HFFc6 (cell line): ENCODE data around the gene ACAD10. TPM values are rescaled to one million over a fixed set of nuclear protein-coding genes. Genes with fewer than 3 reads are reported as not detected.
A peak's percentile ranks its signal among the peaks of the same experiment; 100 is the strongest.
"Not testable (repeated sequence)": the region's sequence is repeated elsewhere in the genome, so short reads cannot be mapped to it uniquely, and the experiment has no call there.

ENCODE experiments used
- DNase-seq: peaks from one replicate; pipeline ENCODE4 v3.0.0-alpha.2; 2018
- H3K27ac Mint-ChIP-seq: 2 replicates; pipeline ENCODE4 v1.8.0; 2020; ENCODE audit warnings: mild to moderate bottlenecking, mixed read lengths
- H3K27me3 Mint-ChIP-seq: 2 replicates; pipeline ENCODE4 v1.8.0; 2021; ENCODE audit warnings: mild to moderate bottlenecking, moderate library complexity, mixed read lengths; ENCODE audit not compliant: insufficient read depth
- H3K36me3 Mint-ChIP-seq: 2 replicates; pipeline ENCODE4 v1.8.0; 2021; ENCODE audit warnings: low read depth, mixed read lengths
- H3K4me1 Mint-ChIP-seq: 2 replicates; pipeline ENCODE4 v1.8.0; 2020; ENCODE audit warnings: low read depth, mixed read lengths
- H3K4me3 Mint-ChIP-seq: 2 replicates; pipeline ENCODE4 v1.8.0; 2020; ENCODE audit warnings: mild to moderate bottlenecking, moderate library complexity, mixed read lengths
- H3K9me3 Mint-ChIP-seq: 2 replicates; pipeline ENCODE4 v1.8.0; 2020; ENCODE audit warnings: mild to moderate bottlenecking, mixed read lengths
- CTCF ChIP-seq: fragments of 200-600 bp; sonication (generic); IDR thresholded peaks from 2 replicates; pipeline ENCODE4 v1.5.0; 2021; ENCODE audit warnings: antibody characterized with exemption, mild to moderate bottlenecking
- total RNA-seq, 6 experiments: library from RNA; stranded (reverse); fragmentation: NEBNext Ultra II Directional; extraction: Animal tissue kit (Norgen Biotek cat#: 25700); gene quantifications; 2 replicates in 1 of 6; 3 replicates in 5 of 6; pipeline ENCODE4 v1.2.3, GENCODE V29; 2021

ACAD10 gene
- total RNA-seq, 6 experiments from 2014 or later = 12.8 to 18.4 (median 17.8) TPM

- H3K27ac Mint-ChIP-seq = no peak overlapping the region
- H3K4me3 Mint-ChIP-seq = no peak overlapping the region
- no peaks in the 10 kb centered on the region for H3K27me3 Mint-ChIP-seq
- DNase-seq = no peak
- no peaks in the 10 kb centered on the region for H3K9me3 Mint-ChIP-seq
- no peaks in the 10 kb centered on the region; the same call in 1 of the 2 replicates for H3K36me3 Mint-ChIP-seq
- TF ChIP-seq CTCF = no peak
- H3K4me1 Mint-ChIP-seq = no peaks in the 10 kb centered on the region
Measured at GRCh38 chr12:111677186-111677585, 8.7 kb upstream of the ACAD10 start.

- not testable (repeated sequence) for H3K9me3 Mint-ChIP-seq, H3K27me3 Mint-ChIP-seq, DNase-seq, H3K36me3 Mint-ChIP-seq
- Mint-ChIP-seq H3K4me1 (peaks cover 30% of the 10 kb centered on the region), H3K4me3 (peak overlapping the region; percentile 99), H3K27ac (peak overlapping the region; percentile 93)
Measured at GRCh38 chr12:111684485-111685198, 1.2 kb upstream of the ACAD10 start.

- H3K4me1 Mint-ChIP-seq = peaks cover 30% of the 10 kb centered on the region
- TF ChIP-seq CTCF = no peak
- peak overlapping the region; percentile 99 for H3K4me3 Mint-ChIP-seq
- no peaks in the 10 kb centered on the region for H3K27me3 Mint-ChIP-seq
- no peaks in the 10 kb centered on the region for H3K9me3 Mint-ChIP-seq
- H3K36me3 Mint-ChIP-seq = peaks cover 4% of the 10 kb centered on the region
- no peak for DNase-seq
- H3K27ac Mint-ChIP-seq = peak overlapping the region; percentile 93
Measured at GRCh38 chr12:111685322-111685810, 487 bp upstream of the ACAD10 start.

- H3K27ac Mint-ChIP-seq = peak overlapping the region; percentile 93
- H3K4me3 Mint-ChIP-seq = peak overlapping the region; percentile 99
- no peak for TF ChIP-seq CTCF
- H3K27me3 Mint-ChIP-seq = no peaks in the 10 kb centered on the region
- DNase-seq = no peak
- no peaks in the 10 kb centered on the region for H3K9me3 Mint-ChIP-seq
- peaks cover 30% of the 10 kb centered on the region for H3K4me1 Mint-ChIP-seq
- peaks cover 4% of the 10 kb centered on the region for H3K36me3 Mint-ChIP-seq
Measured at GRCh38 chr12:111686574-111687105, 787 bp downstream of the ACAD10 start.

GRCh38 chr12:111687255-111687654 lies 1.4 kb downstream of the ACAD10 start:
- Mint-ChIP-seq H3K27me3 (no peaks in the 10 kb centered on the region), H3K4me3 (peak overlapping the region; percentile 99), H3K9me3 (no peaks in the 10 kb centered on the region), H3K27ac (no peak overlapping the region), H3K4me1 (peaks cover 30% of the 10 kb centered on the region), H3K36me3 (peaks cover 4% of the 10 kb centered on the region)
- peak; percentile 32; the same call in 1 of the 2 replicates for TF ChIP-seq CTCF
- peak; percentile 14 for DNase-seq

- no peak for TF ChIP-seq CTCF
- no peak for DNase-seq
- peaks cover 30% of the 10 kb centered on the region for H3K4me1 Mint-ChIP-seq
- no peaks in the 10 kb centered on the region for H3K27me3 Mint-ChIP-seq
- H3K9me3 Mint-ChIP-seq = no peaks in the 10 kb centered on the region
- peak overlapping the region; percentile 32; the same call in 1 of the 2 replicates for H3K4me3 Mint-ChIP-seq
- H3K36me3 Mint-ChIP-seq = peaks cover 4% of the 10 kb centered on the region
- no peak overlapping the region for H3K27ac Mint-ChIP-seq
Measured at GRCh38 chr12:111687952-111688351, 2.1 kb downstream of the ACAD10 start.
